GM19455 (cell line): ENCODE results near the gene ZNF569.
"Not testable (repeated sequence)": the region's sequence is repeated elsewhere in the genome, so short reads cannot be mapped to it uniquely, and the experiment has no call there.

Experiments used
- ATAC-seq: cut with Tn5 transposase; IDR thresholded peaks from one replicate; pipeline ENCODE4 v1.9.1; 2021; ENCODE audit not compliant: unreplicated experiment

ZNF569 gene

GRCh38 chr19:37466798-37467607 is at the start of gene ZNF569:
Gene ZNF569, minus strand, starts transcription at chr19:37467444. Its CDS starts 22,523 bp downstream, at chr19:37444921.
- ATAC-seq = peak; percentile 80

DNA sequence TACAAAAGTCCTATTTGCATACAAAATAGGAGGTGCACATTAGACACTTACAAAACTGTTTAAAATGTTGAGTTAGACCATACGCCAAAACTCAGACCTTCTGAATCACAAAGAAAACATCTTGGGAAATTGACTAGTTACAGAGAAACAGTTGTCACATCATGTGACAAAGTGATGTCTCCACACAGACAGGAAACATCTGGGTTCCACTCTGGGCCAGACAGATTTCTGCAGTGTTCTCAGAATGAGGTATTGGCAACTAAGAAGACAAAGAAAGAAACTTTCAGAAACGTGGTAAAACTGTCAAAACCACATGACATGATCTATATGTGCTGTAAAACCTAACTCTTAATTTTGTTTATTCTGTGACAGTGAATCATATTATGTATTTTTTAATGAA is 46.2 kb upstream of the ZNF569 start:
- no peak for ATAC-seq

DNA sequence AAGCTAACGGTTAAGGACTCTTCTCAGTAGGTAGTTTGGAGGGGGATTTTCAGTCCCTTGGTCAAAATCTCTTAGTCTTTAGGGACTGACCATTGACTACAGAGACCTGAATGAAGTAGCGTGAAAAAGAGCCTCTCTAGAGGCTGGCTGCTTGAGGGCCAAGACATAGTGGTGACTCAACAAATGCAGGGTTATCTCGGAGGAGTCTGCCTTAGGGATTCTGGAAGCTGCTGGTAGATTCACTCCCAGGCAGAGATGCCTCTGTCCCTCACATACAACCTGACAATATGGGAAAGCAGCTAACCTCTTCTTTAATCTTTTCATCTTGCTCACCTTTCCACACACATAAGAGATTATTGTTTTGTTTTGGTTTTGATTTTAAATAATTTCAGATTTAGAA is 44.6 kb upstream of the ZNF569 start:
- ATAC-seq = no peak

DNA sequence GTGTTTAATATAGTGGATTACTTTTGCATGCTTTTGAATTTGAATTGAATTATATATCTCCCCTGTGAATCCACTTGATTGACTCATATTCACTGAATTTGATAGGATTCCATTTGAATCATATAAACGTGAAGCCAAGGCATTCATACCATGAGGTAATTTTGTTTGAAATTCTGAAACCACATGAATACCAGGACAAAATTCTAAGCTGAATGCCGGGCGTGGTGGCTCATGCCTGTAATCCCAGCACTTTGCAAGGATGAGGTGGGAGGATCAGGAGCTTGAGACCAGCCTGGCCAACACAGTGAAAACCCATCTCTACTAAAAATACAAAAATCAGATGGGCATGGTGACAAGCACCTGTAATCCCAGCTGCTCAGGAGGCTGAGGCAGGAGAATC is 43.9 kb upstream of the ZNF569 start:
- no peak for ATAC-seq

GRCh38 chr19:37507167-37507464 is 39.9 kb upstream of the ZNF569 start:
- no peak for ATAC-seq

GRCh38 chr19:37506387-37507166 is 39.3 kb upstream of the ZNF569 start, which contains the start of gene ZNF793:
Gene ZNF793, plus strand, starts transcription at chr19:37506939. Its CDS starts 16,501 bp downstream, at chr19:37523440.
- peak; percentile 74 for ATAC-seq

GRCh38 chr19:37505958-37506386 is 38.7 kb upstream of the ZNF569 start:
- peak; percentile 17 for ATAC-seq

GRCh38 chr19:37492213-37492612 is 25.0 kb upstream of the ZNF569 start:
- ATAC-seq = no peak

GRCh38 chr19:37484406-37485168 is 17.3 kb upstream of the ZNF569 start:
- no peak for ATAC-seq

DNA sequence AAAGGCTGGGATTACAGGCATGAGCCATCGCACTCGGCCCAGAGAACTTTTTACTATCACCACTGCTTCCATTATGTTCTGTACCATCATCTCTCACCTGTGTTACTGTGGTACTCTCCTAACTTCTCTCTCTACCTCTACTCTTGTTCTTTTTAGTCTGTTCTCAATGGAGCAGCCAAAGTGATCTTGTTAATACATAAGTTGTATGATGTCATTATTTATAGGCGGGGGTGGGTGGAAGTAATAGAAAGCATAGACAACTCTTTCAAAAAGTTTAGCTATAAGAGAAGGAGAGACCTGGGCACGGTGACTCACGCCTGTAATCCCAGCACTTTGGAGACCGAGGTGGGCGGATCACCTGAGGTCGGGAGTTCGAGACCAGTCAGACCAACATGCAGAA is 4.9 kb upstream of the ZNF569 start:
- no peak for ATAC-seq

GRCh38 chr19:37470216-37470615 is 3.0 kb upstream of the ZNF569 start:
- ATAC-seq = no peak

- peak; percentile 44 for ATAC-seq
Measured at GRCh38 chr19:37468961-37469777, 1.9 kb upstream of the ZNF569 start, which contains the start of gene ZNF570. Gene ZNF570, plus strand, starts transcription at chr19:37469356. Its CDS starts 999 bp downstream, at chr19:37470355.

DNA sequence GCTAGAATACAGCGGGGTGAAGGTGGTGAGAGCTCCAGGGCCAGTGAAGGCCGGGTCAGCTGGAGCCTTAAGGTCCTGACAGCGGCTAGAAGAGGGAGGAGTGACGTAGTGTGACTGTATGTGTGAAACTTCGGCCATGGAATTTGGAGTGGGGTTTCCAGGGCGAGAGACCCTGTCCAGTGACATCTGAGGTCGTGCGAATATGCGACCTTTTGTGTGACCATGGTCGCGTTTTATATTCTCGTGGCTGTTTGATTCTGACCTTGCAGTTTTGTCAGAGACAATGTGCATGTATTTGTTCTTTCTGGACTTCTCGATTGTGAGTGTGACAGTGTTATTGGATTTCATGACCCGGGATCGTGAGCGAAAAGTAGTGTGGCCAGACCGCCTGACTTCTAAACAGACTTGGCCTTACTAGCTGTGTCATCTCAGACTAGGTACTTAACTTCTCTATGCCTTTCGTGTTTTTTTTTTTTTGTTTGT is 405 bp upstream of the ZNF569 start:
- no peak for ATAC-seq

- ATAC-seq = no peak
Measured at GRCh38 chr19:37466277-37466797, 907 bp downstream of the ZNF569 start.

DNA sequence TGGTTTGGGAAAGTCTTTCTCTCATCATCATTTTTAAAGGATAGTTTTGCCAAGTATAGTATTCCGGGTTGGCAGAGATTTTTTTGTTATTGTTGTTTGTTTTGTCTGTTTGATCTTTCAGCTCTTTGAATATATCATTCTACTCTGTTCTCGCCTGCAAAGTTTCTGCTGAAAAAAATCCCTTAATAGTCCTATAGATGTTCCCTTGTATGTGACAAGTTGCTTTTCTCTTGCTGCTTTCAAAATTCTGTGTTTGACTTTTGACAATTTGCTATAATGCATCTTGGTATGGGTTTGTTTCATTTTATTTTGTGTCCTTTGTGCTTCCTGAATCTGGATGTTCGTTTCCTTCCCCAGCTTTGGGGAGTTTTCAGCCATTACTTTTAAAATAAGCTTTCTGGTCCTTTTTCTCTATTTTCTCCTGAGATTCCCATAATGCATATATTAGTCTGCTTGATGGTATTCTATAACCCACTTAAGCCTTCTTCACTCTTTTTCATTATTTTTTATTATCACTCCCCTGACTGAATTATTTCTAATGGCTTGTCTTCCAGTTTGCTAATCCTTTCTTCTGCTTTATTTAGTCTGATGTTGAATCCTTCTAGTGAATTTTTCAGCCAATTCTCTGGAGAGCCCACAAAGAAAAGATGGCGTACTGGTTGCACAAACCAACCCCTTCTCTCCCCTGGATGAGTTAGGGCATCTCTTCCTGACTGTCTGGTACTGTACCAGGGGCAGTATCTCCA is 14.6 kb downstream of the ZNF569 start:
- ATAC-seq = no peak

- ATAC-seq = no peak
Measured at GRCh38 chr19:37413313-37414084, 53.7 kb downstream of the ZNF569 start.

DNA sequence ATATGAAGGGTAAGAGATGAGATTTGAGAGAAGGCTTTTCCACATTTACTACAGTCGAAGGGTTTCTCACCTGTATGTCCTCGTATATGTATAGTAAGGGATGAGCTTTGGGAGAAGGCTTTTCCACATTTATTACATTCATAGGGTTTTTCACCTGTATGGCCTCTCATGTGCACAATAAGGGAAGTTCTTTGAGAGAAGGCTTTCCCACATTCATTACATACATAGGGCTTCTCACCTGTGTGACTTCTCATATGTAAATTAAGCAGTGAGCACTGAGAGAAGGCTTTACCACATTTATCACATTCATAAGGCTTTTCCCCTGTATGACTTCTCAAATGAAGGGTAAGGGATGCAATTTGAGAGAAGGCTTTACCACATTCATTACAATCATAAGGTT is 54.5 kb downstream of the ZNF569 start:
- no peak for ATAC-seq

- ATAC-seq = not testable (repeated sequence)
Measured at GRCh38 chr19:37406140-37406846, 61.0 kb downstream of the ZNF569 start.
